ENCODE data around the gene CCDC167.

- TF ChIP-seq ZNF274 (IDR thresholded peaks at IDR 0.05; ENCODE audit: low read depth, low read length) (no peak), SUZ12 (IDR thresholded peaks at IDR 0.05; ENCODE audit: extremely low read depth, insufficient read depth, insufficient read length) (no peak)
Measured at GRCh38 chr6:37543361-37543760, 43.7 kb upstream of the CCDC167 start.

Measured in NT2/D1 (cell line).